AG20443 (cell line): ENCODE measurements around the gene CENPO.
A peak's percentile ranks its signal among the peaks of the same experiment; 100 is the strongest.

ENCODE experiments used
- DNase-seq: peaks from one replicate; pipeline ENCODE4 v3.0.0; 2012; ENCODE audit warnings: low spot score, mixed read lengths

The CENPO gene, protein sequence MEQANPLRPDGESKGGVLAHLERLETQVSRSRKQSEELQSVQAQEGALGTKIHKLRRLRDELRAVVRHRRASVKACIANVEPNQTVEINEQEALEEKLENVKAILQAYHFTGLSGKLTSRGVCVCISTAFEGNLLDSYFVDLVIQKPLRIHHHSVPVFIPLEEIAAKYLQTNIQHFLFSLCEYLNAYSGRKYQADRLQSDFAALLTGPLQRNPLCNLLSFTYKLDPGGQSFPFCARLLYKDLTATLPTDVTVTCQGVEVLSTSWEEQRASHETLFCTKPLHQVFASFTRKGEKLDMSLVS

DNA sequence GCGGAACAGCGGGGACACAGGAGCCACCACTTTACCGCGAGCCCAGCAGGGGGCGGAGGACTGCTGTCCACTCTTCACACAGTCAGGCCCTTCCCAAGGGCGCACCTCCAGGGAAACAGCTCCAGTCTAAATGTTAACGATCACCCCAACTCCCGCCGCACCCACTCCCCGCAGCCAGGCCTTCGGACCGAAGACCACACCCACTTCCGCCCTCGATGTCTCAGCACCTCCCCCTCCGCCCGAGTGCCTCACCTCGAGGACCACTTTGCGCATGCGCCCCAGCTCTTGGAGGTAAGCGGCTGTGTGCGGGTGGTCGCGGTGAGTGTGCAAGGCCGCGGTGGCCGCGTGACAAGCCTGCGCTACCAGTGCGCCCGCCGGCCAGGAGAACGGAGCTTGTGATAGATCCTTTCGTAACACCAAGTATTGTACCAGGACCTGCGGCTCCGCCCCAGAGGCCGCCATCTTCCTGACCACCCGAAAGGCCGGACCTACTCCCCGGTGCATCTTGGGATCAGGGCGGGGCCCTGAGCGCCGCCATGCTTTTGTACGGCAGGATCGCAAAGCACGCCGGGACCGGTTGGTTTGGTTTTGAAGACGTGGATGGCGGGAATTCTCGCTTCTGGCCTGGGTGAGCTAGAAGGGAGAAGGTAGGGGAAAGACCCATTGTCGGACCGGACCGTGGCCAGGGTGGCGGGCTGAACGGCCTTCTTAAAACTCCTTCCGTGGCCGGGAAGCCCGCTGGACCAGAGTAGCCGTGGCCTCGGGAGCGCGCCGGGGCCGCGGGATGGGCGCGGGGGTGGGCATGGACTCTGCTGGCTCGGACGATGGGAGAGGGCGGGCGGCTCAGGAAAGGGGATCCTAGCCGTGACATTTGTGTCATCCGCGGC, at the start of gene CENPO, which contains the start of gene PTRHD1:
TSS of gene CENPO (plus strand) at position 552 of the 887 bp plus-strand sequence. CDS start 495 bp downstream, outside the sequence.
TSS of gene PTRHD1 (minus strand) at position 518 of the 887 bp plus-strand sequence. CDS start at position 504, 14 bp downstream.
- DNase-seq: peak; percentile 98

DNA sequence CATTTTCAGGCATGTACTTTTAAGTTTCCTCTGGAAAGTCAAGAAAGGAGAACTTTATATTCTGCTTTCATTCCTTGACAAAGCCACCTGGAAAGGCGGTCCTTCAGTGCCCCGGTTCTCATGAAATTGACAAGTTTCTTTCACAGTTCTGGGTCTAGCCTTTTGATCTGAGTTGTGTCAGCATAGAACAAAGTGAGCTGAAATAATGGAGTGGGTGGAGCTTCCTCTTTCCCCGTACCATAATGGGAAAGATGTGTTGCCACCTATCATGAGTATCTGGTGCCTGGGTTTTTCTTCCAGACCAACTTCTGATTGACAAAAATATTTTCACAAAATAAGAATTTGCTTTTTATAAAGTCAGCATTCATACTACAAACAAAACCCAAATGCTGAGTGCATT, 49.3 kb upstream of the CENPO start:
- DNase-seq: no peak

DNA sequence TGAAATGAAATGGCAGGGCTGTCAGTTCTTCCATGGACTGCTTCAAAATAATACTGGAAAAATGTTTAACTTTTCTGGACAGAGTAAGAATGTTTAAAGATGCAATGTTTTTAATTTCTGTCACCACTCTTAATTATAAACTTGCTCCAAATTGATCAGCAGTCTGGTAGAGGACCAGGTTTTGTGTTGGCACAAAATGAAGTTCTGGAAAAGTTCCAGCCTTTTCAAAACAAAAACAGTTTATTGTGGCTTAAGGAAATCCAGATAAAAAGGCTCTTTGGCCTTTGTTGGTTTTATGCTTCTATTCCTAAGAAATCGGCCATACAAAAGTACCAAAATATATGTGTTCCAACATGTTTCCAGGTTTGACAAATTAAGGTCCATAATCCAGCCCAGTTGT, 48.9 kb upstream of the CENPO start:
- no peak for DNase-seq

DNA sequence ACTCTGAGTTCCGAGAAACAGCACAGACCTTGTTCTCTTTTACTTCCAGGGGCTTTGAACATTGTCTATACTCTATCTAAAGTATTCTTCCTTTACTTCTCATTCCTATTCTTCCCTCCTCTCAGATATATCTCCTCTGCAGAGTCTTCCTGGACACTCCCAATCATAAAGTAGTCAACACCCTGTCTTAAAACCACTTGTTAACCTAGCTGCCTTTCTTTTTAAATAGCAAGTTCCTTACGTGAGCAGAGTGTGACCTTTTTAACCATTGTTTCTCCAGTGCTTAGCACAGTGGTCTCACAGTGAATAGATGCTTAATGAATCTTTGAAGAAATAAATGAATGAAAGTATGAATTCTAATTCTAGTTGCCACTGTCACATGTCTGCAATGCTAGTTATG, 47.4 kb upstream of the CENPO start:
- DNase-seq: no peak

DNA sequence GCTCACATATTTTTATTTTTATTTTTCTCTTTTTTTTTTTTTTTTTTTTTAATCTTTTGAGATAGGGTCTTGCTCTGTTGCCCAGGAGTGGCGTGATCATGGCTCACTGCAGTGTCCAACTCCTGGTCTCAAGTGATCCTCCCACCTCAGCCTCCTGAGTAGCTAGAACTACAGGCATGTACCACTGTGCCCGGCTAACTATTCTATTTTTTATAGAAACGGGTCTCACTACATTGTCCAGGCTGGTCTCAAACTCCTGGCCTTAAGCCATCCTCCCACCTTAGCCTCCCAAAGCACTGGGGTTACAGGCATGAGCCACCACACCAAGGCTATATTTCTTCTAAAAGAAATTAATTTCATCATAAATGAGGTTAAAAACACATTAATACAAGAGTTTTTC, 45.9 kb upstream of the CENPO start:
- DNase-seq: no peak

DNA sequence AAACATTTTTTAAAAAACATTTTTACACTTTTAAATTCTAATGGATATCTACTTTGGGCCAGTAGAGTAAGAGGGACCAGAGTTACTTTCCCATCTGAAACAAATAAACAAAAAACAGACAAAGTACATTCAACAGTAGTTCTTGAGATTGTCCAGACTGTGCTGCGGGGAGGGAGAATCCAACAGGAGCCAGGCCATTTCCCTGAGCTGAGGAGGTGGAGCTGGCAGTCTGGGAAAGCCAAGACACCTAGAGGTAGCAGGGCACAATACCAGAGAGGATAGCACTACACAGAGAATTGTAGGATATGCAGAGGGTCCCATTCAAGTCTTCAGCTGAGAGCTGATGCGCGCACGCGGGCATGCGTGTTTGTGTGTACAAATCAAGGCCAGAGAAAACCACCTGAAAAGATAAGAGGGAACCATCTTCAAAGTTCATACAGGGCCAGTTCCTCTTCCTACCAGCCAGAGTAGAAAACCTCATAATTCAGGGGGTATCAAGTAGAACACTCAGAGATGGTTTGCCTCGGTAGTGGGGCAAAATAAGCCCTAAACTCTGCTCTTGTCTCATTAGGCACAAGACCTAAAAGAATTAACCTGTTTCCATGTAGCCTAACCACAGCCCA, 44.0 kb upstream of the CENPO start:
- no peak for DNase-seq

DNA sequence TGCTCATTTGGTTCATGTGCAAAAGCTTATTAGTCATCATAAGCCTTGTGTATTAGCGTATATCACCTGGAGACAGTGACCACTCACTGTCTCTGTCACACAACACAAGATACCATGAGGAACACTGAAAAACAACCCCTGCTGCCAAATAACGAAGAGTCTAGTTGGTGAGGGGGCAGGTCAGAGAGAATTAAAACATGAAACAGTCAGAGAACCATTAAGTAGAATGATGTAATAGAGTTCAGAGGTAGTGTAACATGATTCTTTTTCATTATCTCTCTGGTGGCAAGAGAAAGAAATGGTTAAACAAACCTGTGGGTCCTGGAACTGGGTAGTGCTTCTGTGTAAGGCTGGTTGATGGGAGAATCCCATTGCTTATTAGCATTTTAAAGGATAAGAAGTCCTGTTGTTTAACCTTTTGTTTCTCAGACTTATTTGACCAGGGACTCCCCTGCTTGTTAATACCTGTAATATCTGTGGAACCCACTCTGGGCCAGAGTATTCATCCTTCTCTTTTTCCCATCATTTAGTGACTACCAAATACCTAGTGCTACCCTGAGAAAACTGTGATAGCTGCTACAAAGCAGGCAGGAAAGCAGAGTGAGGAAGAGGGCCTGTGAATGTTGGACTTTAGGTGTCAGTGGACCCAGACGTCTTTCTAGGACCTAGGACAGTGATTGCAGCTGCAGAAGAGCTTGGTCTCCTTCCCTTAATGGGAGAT, 38.1 kb upstream of the CENPO start:
- no peak for DNase-seq

DNA sequence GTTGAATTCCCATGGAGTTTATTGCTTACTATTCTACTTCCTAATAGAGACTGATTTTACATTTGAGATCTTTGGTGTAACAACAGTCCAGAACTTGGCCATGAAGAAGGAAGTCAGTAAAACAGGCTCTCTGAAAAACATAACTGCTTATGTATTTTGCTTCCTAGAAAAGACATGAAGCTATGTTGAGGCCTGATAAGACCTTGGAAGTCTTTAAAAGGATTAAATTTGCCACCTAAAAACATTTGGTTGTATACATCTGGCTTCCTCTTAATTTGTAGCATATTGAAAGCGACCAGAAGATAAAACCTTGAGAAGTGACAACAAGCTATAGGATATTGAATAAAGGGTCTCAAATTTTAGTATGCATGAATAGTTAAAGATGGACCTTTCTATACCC, 36.4 kb upstream of the CENPO start:
- no peak for DNase-seq

DNA sequence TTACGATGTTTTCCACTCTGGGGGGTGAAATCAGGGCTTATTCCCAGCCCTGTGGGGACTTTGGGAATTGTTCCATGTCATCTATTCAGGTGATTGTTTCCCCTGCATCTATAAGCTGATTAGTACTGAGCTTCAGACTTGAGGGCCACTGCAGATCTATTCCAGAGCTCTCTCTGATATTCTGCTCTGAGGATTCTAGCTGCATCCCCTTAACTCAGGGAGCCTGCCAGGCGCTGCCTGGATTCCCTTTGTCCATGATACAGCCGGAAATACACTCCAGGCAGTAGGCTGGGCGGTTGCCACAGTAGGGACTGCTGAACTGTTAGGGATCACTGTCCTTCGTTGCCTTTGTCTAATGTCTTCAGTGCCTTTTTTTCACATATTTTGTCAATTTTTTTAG, 31.4 kb upstream of the CENPO start:
- DNase-seq: no peak

DNA sequence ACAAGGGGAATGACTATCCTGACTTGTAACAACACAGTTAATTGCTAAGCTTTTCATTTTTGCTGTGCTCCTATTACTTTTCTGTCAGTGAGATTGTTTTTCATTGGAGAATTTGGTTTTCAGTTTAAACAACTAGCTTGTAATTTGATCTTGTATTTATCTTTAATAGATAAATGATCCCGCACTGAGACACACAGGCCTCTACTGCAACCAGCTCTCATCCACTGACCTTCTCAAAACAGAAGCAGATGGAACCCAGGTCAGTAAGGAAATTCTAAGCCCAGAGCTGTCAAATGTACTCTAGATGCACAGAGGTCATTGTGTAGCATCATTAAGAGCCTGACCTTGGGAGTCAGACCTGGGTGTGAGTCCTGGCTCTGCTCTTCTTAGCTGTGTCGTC, 30.7 kb upstream of the CENPO start:
- no peak for DNase-seq

DNA sequence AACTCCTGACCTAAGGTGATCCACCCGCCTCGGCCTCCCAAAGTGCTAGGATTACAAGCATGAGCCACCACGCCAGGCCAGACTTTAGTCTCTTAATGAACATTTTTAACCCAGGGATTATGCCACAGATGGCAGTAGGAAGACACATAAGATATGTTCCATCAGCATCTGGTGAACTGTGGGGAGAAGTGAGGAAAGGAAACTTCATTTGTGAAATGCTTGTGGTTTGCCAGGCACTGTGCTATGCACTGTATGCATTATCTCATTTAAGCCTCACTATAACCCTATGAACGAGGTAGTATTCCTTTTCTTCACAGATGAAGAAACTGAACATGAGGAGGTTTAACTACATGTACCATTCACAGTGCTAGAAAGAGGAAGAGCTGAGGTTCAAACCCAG, 29.4 kb upstream of the CENPO start:
- DNase-seq: no peak

DNA sequence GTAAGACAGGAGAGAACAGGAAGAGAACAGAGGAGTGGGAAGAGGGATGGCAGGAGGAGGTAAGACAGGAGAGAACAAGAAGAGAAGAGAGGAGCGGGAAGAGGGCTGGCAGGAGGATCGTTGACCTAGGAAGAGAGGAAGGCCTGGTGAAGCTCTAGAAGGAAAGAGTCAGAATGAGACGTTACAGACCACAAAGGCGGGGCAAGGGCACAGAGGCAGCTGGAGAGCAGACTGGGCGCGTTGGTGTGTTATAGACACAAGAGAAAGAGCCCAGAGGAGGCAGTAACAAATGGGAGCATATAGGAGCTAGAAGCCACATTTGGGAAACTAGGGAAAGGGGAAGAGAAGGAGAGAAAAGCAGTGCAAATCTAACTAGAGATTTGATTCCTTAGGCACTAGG, 26.6 kb upstream of the CENPO start:
- DNase-seq: no peak

DNA sequence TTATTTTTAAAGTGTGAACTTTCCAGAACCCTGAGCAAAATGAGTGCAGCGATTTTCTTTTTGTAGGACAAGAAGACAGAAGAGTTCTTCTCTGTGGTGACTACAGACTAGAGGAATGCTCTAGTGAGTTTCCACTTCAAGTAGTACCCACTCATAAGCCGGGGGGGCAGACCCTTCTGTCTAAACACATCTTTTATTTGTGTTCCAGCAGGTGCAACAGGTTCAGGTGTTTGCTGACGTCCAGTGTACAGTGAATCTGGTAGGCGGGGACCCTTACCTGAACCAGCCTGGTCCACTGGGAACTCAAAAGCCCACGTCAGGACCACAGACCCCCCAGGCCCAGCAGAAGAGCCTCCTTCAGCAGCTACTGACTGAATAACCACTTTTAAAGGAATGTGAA, 25.2 kb upstream of the CENPO start:
- no peak for DNase-seq

DNA sequence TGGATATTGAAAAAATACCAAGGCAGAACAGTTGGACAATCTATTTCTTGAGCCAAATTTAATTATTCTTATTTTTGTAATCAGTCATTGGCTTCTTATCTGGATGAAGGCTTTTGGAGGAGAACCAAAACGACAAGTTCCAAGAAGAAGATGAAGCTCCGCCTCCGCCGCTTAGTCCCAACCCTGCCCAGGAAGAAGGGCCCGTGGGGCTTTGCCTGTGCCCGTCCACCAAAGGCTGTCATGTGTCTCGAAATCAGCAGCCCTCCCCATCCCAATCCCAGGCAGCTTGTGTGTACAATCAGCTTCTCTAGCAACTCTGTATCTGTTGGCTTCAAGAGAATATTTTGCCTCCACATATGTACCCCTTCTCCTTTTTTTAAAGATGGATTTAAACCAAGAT, 24.6 kb upstream of the CENPO start:
- DNase-seq: no peak

DNA sequence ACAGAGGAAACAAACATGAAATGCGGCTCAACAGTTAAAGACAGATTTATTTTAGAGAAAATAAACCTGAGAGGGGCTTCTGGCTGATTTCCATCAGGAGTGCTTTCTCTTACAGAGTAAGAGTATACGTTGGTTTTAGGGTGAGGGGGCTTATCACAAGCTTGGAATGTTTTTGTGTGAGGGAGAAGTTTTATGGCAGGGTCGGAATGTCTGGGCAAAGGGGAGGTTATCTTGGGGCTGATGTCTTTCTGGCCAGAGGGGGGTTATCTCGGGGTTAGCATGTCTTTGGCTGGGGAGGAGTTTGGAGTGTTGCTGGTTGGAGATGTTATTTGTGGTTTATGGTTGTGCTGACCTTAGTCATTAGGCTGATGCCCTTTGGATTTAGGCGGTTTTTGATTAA, 22.2 kb upstream of the CENPO start:
- no peak for DNase-seq

DNA sequence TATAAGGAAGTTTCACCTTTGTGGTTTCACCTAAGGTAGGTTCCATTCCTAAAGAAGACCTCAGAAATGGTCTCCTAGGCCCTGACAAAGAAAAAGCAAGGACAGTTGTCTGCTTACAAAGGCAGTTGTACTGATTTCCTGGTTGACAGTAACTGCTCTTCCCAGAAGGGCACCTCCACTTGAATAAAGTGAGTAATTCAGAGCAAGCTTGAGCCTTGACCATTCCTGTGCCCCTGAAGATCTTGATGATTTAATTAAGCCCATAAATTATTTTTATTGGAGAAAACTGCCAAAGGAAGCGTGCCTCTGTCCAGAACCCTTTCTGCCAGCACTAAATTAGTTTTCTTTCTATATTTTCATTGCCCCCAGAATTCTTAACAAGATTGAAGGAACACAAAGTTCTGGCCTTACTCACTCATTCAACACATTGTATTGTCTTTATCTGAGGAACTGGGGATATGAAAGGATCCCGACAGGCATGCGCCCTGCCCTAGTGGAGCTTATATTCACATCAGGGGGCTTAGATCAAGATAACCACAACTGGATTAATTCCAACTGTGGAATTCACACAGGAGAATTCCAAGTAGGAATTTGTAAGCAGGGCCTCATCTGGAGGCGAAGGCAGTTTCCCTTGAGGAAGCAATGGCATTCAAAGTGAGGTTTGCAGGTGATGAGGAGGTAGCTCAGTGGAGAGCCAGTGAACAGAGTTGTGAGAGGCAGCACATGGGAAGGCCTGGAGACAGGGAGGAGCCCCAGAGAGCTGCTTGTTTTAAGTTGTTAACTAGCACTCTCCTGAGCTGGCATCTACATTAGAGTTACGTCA, 21.2 kb upstream of the CENPO start:
- DNase-seq: no peak

DNA sequence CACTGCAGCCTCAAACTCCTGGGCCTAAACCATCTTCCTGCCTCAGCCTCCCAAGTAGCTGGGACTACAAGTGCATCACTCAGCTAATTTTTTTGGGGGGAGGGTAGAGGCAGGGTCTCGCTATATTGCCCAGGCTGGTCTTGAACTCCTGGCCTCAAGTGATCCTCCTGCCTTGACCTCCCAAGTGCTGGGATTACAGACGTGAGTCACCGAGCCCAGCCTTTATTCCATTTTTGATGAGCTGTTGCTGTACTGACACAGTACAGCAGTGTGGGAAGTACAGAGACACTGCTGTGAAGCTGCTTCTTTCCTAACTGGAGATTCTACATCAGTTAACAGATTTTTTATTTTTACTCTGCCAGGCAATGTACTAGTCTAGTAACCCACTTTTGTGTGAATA, 18.9 kb upstream of the CENPO start:
- no peak for DNase-seq

DNA sequence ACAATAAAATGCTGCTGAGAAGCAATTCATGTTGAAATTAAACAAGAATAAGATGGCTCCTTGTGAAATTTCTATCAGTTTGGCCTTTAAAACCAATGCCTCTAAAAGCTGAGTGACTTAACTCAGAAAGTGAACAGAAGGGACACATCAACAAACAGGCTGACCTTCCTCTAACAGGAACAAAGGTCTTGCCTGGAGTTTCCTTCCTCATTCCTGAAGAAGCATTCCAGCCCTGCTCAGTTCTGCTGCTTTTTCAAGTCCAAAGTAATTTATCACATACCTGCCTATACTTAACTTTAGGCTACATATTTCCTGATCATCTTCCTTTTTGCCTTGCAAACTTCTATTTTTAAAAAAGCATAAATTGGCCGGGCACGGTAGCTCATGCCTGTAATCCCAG, 14.1 kb upstream of the CENPO start:
- DNase-seq: no peak

DNA sequence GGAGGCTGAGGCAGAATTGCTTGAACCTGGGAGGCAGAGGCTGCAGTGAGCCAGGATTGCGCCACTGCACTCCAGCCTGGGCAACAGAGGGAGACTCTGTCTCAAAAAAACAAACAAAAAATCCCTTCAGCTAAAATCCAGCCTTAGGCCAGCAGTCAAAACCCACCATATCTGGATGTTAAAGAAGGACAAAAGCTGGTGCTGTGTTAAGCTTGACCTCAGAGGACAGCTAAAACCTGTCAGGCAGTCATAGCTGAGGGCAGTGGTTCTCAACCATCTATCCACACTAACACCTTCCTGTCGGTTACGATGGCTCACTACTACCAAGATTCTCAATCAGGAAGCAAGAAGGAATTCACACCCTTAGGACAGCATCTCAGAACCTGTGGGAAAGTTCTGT, 9.6 kb upstream of the CENPO start:
- no peak for DNase-seq

DNA sequence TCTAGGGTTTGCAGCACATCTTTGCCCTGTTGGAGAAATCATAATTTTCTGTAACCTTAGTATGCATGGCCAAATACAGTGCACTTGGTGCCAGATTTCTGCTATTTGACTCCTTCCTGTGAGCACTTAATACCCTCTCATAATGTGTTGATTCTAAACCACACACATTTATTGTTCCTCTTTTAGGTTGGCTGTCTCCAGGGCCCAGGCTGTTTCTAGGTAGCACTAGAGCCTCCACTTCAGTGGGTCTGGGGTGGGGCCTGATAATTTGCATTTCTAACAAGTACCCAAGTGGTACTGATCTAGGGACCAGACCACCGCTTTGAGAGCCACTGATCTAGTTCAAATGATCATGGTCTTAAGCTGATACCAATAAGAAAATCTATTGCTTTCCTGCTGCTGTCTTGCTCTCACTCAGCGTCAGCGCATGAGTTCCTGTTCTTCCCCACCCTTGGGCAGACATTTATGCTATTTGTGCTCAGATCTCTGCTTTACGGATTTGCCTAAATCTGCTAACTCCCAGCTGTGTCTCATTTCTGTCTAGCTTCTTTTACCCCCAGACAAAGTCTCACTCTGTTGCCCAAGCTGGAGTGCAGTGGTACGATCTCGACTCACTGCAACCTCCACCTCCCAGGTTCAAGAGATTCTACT, 7.4 kb upstream of the CENPO start:
- DNase-seq: no peak

DNA sequence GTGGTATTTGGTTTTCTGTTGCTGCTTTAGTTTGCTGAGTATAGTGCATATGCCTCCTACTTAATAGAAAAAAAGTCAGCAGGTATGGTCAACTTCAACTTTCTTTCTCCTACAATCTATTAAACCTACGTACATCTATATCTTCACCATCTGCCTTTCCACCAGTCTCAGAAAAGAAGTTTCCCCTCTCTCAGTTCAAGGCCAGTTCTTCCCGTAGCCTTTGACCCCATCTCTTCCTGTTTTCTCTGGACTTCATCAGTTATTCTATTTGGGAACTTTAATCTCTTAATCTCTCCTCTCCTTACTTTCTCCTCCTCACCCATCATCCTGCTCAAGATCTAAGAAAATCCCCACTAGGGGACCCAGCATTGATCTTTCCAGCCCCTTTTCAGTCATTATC, 5.7 kb upstream of the CENPO start:
- no peak for DNase-seq
